Upper lobe of right lung (tissue), 1 donor: Measurements from ENCODE around the gene IGFBP2. TPM values are rescaled to one million over a fixed set of nuclear protein-coding genes. Genes with fewer than 3 reads are reported as not detected.

Experiments used
- ATAC-seq: fragments of 200-7000 bp; cut with Tn5 transposase; one replicate; pipeline ENCODE4 v1.9.1; 2020; ENCODE audit warnings: mild to moderate bottlenecking, moderate library complexity
- DNase-seq: peaks from one replicate; pipeline ENCODE4 v3.0.0-alpha.2; 2020
- H3K27ac ChIP-seq: fragments of 200-600 bp; one replicate; pipeline ENCODE4 v1.8.0; 2022
- H3K27me3 ChIP-seq: fragments of 200-600 bp; one replicate; pipeline ENCODE4 v1.8.0; 2022; ENCODE audit warnings: mild to moderate bottlenecking
- H3K36me3 ChIP-seq: fragments of 200-600 bp; one replicate; pipeline ENCODE4 v1.8.0; 2022
- H3K4me1 ChIP-seq: fragments of 200-600 bp; one replicate; pipeline ENCODE4 v1.8.0; 2022
- H3K4me3 ChIP-seq: fragments of 200-600 bp; one replicate; pipeline ENCODE4 v1.8.0; 2022; ENCODE audit warnings: mild to moderate bottlenecking
- H3K9me3 ChIP-seq: fragments of 200-600 bp; one replicate; pipeline ENCODE4 v1.8.0; 2022
- CTCF ChIP-seq: fragments of 200-600 bp; IDR thresholded peaks from one replicate; pipeline ENCODE4 v1.8.0; 2022; ENCODE audit warnings: antibody characterized with exemption
- intact Hi-C: fragments of 100-400 bp; cut with DNase I; formaldehyde crosslinking; loops from one replicate; pipeline ENCODE4 v1.11.0; 2022
- total RNA-seq: library from RNA; stranded (reverse); fragmentation: NEBNext Ultra II Directional; extraction: Animal tissue kit (Norgen Biotek cat#: 25700); gene quantifications from one replicate; pipeline ENCODE4 v1.2.1, GENCODE V29; 2021
- donor health status: DM: no; HTN: yes; CAD: no; lungs with severe emphysema.

IGFBP2 gene
- total RNA-seq, 1 donor from 2014 or later: 46.1 TPM

GRCh38 chr2:216683846-216684245 is 50.6 kb downstream of the IGFBP2 start:
- DNase-seq (no peak), ATAC-seq (peak; percentile 70)
- no peak for TF ChIP-seq CTCF
- peak overlapping the region; percentile 61 for H3K27ac ChIP-seq
- no peak overlapping the region for H3K4me3 ChIP-seq
- no peaks in the 10 kb centered on the region for H3K27me3 ChIP-seq
- no peaks in the 10 kb centered on the region for H3K9me3 ChIP-seq
- peaks cover 5% of the 10 kb centered on the region for H3K4me1 ChIP-seq
- intact Hi-C loops: loop anchor here (10.0 kb wide), 2 partner anchors 831 to 1031 kb away; no protein-coding TSS in a partner anchor
- H3K36me3 ChIP-seq: no peaks in the 10 kb centered on the region

- Histone ChIP-seq H3K9me3 (no peaks in the 10 kb centered on the region), H3K27ac (no peak overlapping the region), H3K36me3 (no peaks in the 10 kb centered on the region), H3K27me3 (peaks cover 5% of the 10 kb centered on the region), H3K4me1 (peaks cover 5% of the 10 kb centered on the region), H3K4me3 (no peak overlapping the region)
- intact Hi-C loops: loop anchor here (10.0 kb wide), 2 partner anchors 829 to 1029 kb away; no protein-coding TSS in a partner anchor
- DNase-seq (peak; percentile 18), ATAC-seq (no peak)
- TF ChIP-seq CTCF: no peak
These were observed 52.2 kb downstream of the IGFBP2 start for GRCh38 chr2:216685327-216685875.

- intact Hi-C loops: loop anchor here (10.0 kb wide), 2 partner anchors 828 to 1028 kb away; no protein-coding TSS in a partner anchor
These were observed 53.9 kb downstream of the IGFBP2 start for GRCh38 chr2:216687111-216687510.

GRCh38 chr2:216687646-216688045 is 54.4 kb downstream of the IGFBP2 start:
- no peaks in the 10 kb centered on the region for H3K36me3 ChIP-seq
- no peaks in the 10 kb centered on the region for H3K9me3 ChIP-seq
- H3K27me3 ChIP-seq: peaks cover 13% of the 10 kb centered on the region
- no peak overlapping the region for H3K4me3 ChIP-seq
- peaks cover 2% of the 10 kb centered on the region for H3K4me1 ChIP-seq
- DNase-seq: peak; percentile 39
- no peak for ATAC-seq
- intact Hi-C loops: loop anchor here (10.0 kb wide), 2 partner anchors 827 to 1027 kb away; no protein-coding TSS in a partner anchor
- TF ChIP-seq CTCF: peak; percentile 29
- H3K27ac ChIP-seq: no peak overlapping the region

More at GRCh38 chr2:216687111-216687510, 53.9 kb downstream of the IGFBP2 start:
- DNase-seq (peak; percentile 27), ATAC-seq (no peak)
- H3K36me3 ChIP-seq: no peaks in the 10 kb centered on the region
- no peak for TF ChIP-seq CTCF
- H3K4me3 ChIP-seq: no peak overlapping the region
- H3K27me3 ChIP-seq: peaks cover 11% of the 10 kb centered on the region
- no peaks in the 10 kb centered on the region for H3K9me3 ChIP-seq
- H3K27ac ChIP-seq: no peak overlapping the region
- peaks cover 4% of the 10 kb centered on the region for H3K4me1 ChIP-seq

GRCh38 chr2:216688731-216689340 is 55.6 kb downstream of the IGFBP2 start:
- H3K27ac ChIP-seq: no peak overlapping the region
- H3K4me3 ChIP-seq: no peak overlapping the region
- H3K27me3 ChIP-seq: peaks cover 15% of the 10 kb centered on the region
- no peak for TF ChIP-seq CTCF
- no peaks in the 10 kb centered on the region for H3K36me3 ChIP-seq
- ATAC-seq (peak; percentile 22), DNase-seq (peak; percentile 62)
- H3K4me1 ChIP-seq: peaks cover 6% of the 10 kb centered on the region
- intact Hi-C loops: loop anchor here (10.0 kb wide), 2 partner anchors 826 to 1026 kb away; no protein-coding TSS in a partner anchor
- no peaks in the 10 kb centered on the region for H3K9me3 ChIP-seq
